ENCODE results near the gene SMCO1.
A peak's percentile ranks its signal among the peaks of the same experiment; 100 is the strongest.
"Not testable (repeated sequence)": the region's sequence is repeated elsewhere in the genome, so short reads cannot be mapped to it uniquely, and the experiment has no call there.

Gene SMCO1

GRCh38 chr3:196493292-196493691 is 21.9 kb downstream of the SMCO1 start:
- DNase-seq (ENCODE audit: low read depth, low spot score) = no peak
- TF ChIP-seq CTCF (IDR thresholded peaks at IDR 0.05; ENCODE audit: low read depth, low read length) = no peak
- in situ Hi-C loops (cut with HindIII; ENCODE audit: low sequenced_read_pairs) = no loop called here
- no peak overlapping the region for H3K4me3 ChIP-seq (ENCODE audit: low read depth, low read length)

- no peak for DNase-seq (ENCODE audit: low read depth, low spot score)
- TF ChIP-seq CTCF (IDR thresholded peaks at IDR 0.05; ENCODE audit: low read depth, low read length) = no peak
- in situ Hi-C loops (cut with HindIII; ENCODE audit: low sequenced_read_pairs) = no loop called here
- H3K4me3 ChIP-seq (ENCODE audit: low read depth, low read length) = no peak overlapping the region
These were observed 23.1 kb downstream of the SMCO1 start for GRCh38 chr3:196492080-196492479.

- in situ Hi-C loops (cut with HindIII; ENCODE audit: low sequenced_read_pairs) = no loop called here
- no peak for DNase-seq (ENCODE audit: low read depth, low spot score)
- no peak for TF ChIP-seq CTCF (IDR thresholded peaks at IDR 0.05; ENCODE audit: low read depth, low read length)
- no peak overlapping the region for H3K4me3 ChIP-seq (ENCODE audit: low read depth, low read length)
These were observed 25.4 kb downstream of the SMCO1 start for GRCh38 chr3:196489747-196490146.

- in situ Hi-C loops (cut with HindIII; ENCODE audit: low sequenced_read_pairs) = no loop called here
- DNase-seq (ENCODE audit: low read depth, low spot score) = no peak
- no peak overlapping the region for H3K4me3 ChIP-seq (ENCODE audit: low read depth, low read length)
- peak; percentile 45 for TF ChIP-seq CTCF (IDR thresholded peaks at IDR 0.05; ENCODE audit: low read depth, low read length)
These were observed 28.9 kb downstream of the SMCO1 start for GRCh38 chr3:196486263-196486662.

GRCh38 chr3:196477678-196478077 is 37.5 kb downstream of the SMCO1 start:
- TF ChIP-seq CTCF (IDR thresholded peaks at IDR 0.05; ENCODE audit: low read depth, low read length) = no peak
- H3K4me3 ChIP-seq (ENCODE audit: low read depth, low read length) = no peak overlapping the region
- no peak for DNase-seq (ENCODE audit: low read depth, low spot score)
- in situ Hi-C loops (cut with HindIII; ENCODE audit: low sequenced_read_pairs) = no loop called here

GRCh38 chr3:196472286-196472685 is 42.9 kb downstream of the SMCO1 start:
- no peak overlapping the region for H3K4me3 ChIP-seq (ENCODE audit: low read depth, low read length)
- DNase-seq (ENCODE audit: low read depth, low spot score) = no peak
- in situ Hi-C loops (cut with HindIII; ENCODE audit: low sequenced_read_pairs) = no loop called here
- TF ChIP-seq CTCF (IDR thresholded peaks at IDR 0.05; ENCODE audit: low read depth, low read length) = no peak

- in situ Hi-C loops (cut with HindIII; ENCODE audit: low sequenced_read_pairs) = no loop called here
- DNase-seq (ENCODE audit: low read depth, low spot score) = no peak
- no peak overlapping the region for H3K4me3 ChIP-seq (ENCODE audit: low read depth, low read length)
- no peak for TF ChIP-seq CTCF (IDR thresholded peaks at IDR 0.05; ENCODE audit: low read depth, low read length)
These were observed 43.6 kb downstream of the SMCO1 start for GRCh38 chr3:196471551-196471950.

- in situ Hi-C loops (cut with HindIII; ENCODE audit: low sequenced_read_pairs); DNase-seq (ENCODE audit: low read depth, low spot score): not testable (repeated sequence)
These were observed 45.0 kb downstream of the SMCO1 start for GRCh38 chr3:196470182-196470581.

More at GRCh38 chr3:196470182-196470581, 45.0 kb downstream of the SMCO1 start:
- H3K4me3 ChIP-seq (ENCODE audit: low read depth, low read length) = not testable (repeated sequence)
